ENCODE data around the gene SHOX. TPM values are rescaled to one million over a fixed set of nuclear protein-coding genes. Genes with fewer than 3 reads are reported as not detected.

The SHOX gene
- total and polyA plus RNA-seq, 2 donors (not counting 1 experiment from before 2014, with no cell fraction given) = not detected

DNA sequence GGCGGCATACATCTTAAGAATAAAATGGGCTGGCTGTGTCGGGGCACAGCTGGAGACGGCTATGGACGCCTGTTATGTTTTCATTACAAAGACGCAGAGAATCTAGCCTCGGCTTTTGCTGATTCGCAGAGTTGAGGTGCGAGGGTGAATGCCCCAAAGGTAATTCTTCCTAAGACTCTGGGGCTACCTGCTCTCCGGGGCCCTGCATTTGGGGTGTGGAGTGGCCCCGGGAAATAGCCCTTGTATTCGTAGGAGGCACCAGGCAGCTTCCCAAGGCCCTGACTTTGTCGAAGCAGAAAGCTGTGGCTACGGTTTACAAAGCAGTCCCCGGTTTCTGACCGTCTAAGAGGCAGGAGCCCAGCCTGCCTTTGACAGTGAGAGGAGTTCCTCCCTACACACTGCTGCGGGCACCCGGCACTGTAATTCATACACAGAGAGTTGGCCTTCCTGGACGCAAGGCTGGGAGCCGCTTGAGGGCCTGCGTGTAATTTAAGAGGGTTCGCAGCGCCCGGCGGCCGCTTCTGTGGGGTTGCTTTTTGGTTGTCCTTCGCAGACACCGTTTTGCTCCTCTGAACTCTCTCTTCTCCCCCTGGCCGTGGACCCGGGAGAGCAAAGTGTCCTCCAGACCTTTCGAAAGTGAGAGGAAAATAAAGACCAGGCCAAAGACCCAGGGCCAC lies 1.9 kb downstream of the SHOX start:
- no peak overlapping the region for H2AFZ ChIP-seq (ENCODE audit: low read length)
- no peaks in the 10 kb centered on the region for H4K20me1 ChIP-seq (ENCODE audit: control insufficient read depth, extremely low read depth, insufficient read depth, low read length)
- TF ChIP-seq EZH2 (IDR thresholded peaks at IDR 0.05; ENCODE audit: low read length, missing control alignments) = no peak
- TF ChIP-seq, protein P1, sequence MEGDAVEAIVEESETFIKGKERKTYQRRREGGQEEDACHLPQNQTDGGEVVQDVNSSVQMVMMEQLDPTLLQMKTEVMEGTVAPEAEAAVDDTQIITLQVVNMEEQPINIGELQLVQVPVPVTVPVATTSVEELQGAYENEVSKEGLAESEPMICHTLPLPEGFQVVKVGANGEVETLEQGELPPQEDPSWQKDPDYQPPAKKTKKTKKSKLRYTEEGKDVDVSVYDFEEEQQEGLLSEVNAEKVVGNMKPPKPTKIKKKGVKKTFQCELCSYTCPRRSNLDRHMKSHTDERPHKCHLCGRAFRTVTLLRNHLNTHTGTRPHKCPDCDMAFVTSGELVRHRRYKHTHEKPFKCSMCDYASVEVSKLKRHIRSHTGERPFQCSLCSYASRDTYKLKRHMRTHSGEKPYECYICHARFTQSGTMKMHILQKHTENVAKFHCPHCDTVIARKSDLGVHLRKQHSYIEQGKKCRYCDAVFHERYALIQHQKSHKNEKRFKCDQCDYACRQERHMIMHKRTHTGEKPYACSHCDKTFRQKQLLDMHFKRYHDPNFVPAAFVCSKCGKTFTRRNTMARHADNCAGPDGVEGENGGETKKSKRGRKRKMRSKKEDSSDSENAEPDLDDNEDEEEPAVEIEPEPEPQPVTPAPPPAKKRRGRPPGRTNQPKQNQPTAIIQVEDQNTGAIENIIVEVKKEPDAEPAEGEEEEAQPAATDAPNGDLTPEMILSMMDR (conservative IDR thresholded peaks at IDR 0.05 in 1 of 2, IDR thresholded peaks at IDR 0.05 in 1 of 2; ENCODE audit: low read depth in 1 of 2, low read length in 2 of 2) = no peak
- H3K4me2 ChIP-seq (ENCODE audit: extremely low read depth, insufficient read depth, low read length) = no peak overlapping the region
- no peak overlapping the region for H3K4me3 ChIP-seq (replicated peaks in 1 of 4; ENCODE audit: control extremely low read depth in 1 of 4, insufficient read depth in 1 of 4, low read depth in 3 of 4, low read length in 4 of 4)
- DNase-seq (ENCODE audit: low read depth in 2 of 2) = no peak
- no peaks in the 10 kb centered on the region for H3K36me3 ChIP-seq (ENCODE audit: control insufficient read depth, insufficient read depth, low read length)
- H3K9ac ChIP-seq (ENCODE audit: insufficient read depth, low read length) = no peak overlapping the region
- H3K9me3 ChIP-seq (ENCODE audit: control insufficient read depth, insufficient read depth, low read depth, low read length) = no peaks in the 10 kb centered on the region
- H3K27ac ChIP-seq (ENCODE audit: insufficient read depth, low read length) = no peak overlapping the region
- no peaks in the 10 kb centered on the region for H3K27me3 ChIP-seq (ENCODE audit: control insufficient read depth, insufficient read depth, low read length)
- H3K79me2 ChIP-seq (ENCODE audit: control insufficient read depth, insufficient read depth, low read length) = no peaks in the 10 kb centered on the region
- no peaks in the 10 kb centered on the region for H3K4me1 ChIP-seq (ENCODE audit: control insufficient read depth, extremely low read depth, insufficient read depth, low read length)

DNA sequence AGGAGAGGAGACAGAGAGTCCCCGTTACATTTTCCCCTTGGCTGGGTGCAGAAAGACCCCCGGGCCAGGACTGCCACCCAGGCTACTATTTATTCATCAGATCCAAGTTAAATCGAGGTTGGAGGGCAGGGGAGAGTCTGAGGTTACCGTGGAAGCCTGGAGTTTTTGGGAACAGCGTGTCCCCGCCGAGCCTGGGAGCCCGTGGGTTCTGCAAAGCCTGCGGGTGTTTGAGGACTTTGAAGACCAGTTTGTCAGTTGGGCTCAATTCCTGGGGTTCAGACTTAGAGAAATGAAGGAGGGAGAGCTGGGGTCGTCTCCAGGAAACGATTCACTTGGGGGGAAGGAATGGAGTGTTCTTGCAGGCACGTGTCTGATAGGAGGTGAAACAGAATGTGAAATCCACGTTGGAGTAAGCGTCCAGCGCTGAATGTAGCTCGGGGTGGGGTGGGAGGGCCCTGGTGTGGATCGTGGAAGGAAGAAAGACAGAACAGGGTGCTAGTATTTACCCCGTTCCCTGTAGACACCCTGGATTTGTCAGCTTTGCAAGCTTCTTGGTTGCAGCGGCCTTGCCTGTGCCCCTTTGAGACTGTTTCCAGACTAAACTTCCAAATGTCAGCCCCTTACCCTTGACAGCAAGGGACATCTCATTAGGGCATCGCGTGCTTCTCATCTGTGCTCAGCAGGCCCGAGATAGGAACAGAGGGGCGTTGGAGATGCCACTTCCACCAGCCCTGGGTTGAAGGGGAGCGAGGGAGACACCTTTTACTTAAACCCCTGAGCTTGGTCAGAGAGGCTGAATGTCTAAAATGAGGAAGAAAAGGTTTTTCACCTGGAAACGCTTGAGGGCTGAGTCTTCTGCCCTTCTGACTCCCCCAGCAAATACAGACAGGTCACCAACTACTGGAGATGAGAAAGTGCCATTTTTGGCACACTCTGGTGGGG lies 2.7 kb downstream of the SHOX start:
- Histone ChIP-seq H4K20me1 (ENCODE audit: control insufficient read depth, extremely low read depth, insufficient read depth, low read length) (no peaks in the 10 kb centered on the region), H3K4me2 (ENCODE audit: extremely low read depth, insufficient read depth, low read length) (no peak overlapping the region), H3K27me3 (ENCODE audit: control insufficient read depth, insufficient read depth, low read length) (no peaks in the 10 kb centered on the region), H3K9me3 (ENCODE audit: control insufficient read depth, insufficient read depth, low read depth, low read length) (no peaks in the 10 kb centered on the region), H3K4me1 (ENCODE audit: control insufficient read depth, extremely low read depth, insufficient read depth, low read length) (no peaks in the 10 kb centered on the region), H3K27ac (ENCODE audit: insufficient read depth, low read length) (no peak overlapping the region), H2AFZ (ENCODE audit: low read length) (no peak overlapping the region), H3K79me2 (ENCODE audit: control insufficient read depth, insufficient read depth, low read length) (no peaks in the 10 kb centered on the region), H3K36me3 (ENCODE audit: control insufficient read depth, insufficient read depth, low read length) (no peaks in the 10 kb centered on the region), H3K4me3 (replicated peaks in 1 of 4; ENCODE audit: control extremely low read depth in 1 of 4, insufficient read depth in 1 of 4, low read depth in 3 of 4, low read length in 4 of 4) (no peak overlapping the region), H3K9ac (ENCODE audit: insufficient read depth, low read length) (no peak overlapping the region)
- no peak for DNase-seq (ENCODE audit: low read depth in 2 of 2)
- TF ChIP-seq EZH2 (IDR thresholded peaks at IDR 0.05; ENCODE audit: low read length, missing control alignments) = no peak
- TF ChIP-seq, protein P1 (conservative IDR thresholded peaks at IDR 0.05 in 1 of 2, IDR thresholded peaks at IDR 0.05 in 1 of 2; ENCODE audit: low read depth in 1 of 2, low read length in 2 of 2) = no peak

Measured in fibroblast of lung (primary cell).